GM21423 (cell line): ENCODE results near the gene DAB2IP.

Source experiments
- ATAC-seq: cut with Tn5 transposase; IDR thresholded peaks from one replicate; pipeline ENCODE4 v1.9.1; 2021; ENCODE audit warnings: mild to moderate bottlenecking, moderate library complexity; ENCODE audit not compliant: unreplicated experiment

The DAB2IP gene

DNA sequence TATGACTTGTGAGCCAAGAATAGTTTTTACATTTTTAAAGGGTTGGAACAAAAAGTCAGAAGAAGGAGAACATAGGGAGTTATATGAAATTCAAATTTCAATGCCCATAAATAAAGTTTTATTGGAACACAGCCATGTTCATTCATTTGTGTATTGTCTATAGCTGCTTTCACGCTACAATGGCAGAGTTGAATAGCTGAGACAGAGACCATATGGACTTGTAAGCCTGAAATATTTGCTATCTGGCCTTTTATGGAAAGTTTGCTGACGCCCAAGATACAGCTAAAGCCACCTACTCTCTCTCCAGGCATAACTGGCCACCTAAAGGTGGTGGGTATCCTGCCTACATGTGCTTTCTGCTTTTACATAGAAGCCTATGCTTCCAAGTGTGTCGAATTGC, 10.9 kb downstream of the DAB2IP start:
- ATAC-seq = no peak

GRCh38 chr9:121662891-121663580, 11.6 kb downstream of the DAB2IP start:
- ATAC-seq = no peak

DNA sequence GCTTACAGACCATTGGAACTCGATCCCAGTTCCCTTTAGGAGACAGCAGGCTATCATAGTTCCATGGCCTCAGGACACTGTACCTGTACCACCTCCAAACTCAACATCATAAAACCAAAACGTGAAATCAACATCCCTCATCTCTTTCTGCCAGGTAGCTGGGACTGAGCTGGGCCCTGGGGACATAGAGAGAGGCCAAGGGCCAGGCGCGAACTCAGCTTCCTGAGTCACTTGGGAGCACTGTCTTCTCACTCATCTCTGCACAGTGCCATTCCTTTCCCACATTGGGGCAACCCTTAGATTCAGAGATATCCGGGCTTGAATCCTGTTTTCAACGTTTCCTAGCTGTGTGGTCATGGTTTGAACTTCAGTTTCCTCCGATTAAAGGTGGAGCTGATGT, 12.2 kb downstream of the DAB2IP start:
- ATAC-seq = no peak

GRCh38 chr9:121666294-121666693, 14.9 kb downstream of the DAB2IP start:
- no peak for ATAC-seq

DNA sequence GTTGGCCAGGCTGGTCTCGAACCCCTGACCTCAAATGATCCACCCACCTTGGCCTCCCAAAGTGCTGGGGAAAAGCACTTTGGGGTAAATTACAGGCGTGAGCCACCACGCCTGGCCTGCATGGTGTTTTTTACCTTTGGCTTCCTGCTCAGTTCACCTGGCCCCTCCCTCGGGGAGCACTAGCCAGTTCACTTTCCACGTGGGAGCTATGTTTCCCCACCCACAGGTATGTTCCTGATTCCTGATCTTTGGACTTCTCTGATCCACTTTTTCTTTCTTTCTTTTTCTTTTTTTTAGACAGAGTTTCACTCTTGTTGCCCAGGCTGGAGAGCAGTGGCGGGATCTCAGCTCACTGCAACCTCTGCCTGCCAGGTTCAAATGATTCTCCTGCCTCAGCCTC, 15.8 kb downstream of the DAB2IP start:
- no peak for ATAC-seq

GRCh38 chr9:121667890-121668289, 16.5 kb downstream of the DAB2IP start:
- ATAC-seq = no peak

DNA sequence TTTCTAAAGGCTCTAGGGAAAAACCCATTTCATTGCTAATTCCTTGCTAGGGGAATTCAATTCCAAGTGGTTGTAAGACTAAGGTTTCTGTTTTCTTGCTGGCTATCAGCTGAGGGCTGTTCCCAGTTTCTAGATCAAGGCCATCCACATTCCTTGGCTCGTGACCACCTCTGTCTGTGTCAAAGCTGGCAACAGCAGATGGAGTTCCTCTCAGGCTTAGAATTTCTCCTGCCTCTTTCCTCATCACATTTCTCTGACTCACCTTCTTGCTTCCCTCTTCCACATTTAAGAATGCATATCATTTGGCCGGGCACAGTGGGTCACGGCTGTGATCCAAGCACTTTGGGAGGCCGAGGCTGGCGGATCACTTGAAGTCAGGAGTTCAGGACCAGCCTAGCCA, 19.0 kb downstream of the DAB2IP start:
- no peak for ATAC-seq

DNA sequence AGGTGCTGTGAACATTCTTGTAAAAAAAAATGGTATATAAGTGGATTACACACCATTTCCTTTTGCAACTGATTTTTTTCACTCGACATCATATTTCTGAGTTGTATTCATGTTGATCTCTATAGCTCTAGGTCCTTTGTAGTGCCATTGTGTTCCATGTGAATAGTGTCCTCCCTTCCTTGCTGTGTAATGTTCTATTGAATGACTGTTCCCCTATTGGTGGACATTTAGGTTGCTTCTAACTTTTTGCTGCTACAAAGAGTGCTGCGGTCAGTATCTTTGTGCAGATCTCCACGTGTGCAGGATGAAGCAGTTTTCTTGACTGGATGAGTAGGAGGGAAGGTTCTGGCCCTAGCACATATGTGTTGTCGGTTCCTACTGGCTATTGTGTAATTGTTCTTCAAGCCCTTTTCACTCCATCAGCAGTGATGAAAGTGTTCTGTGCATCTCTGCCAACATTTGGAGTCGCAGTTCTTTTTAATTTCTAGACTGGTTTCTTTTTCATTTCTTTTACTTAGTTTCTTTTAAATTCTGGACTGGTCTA, 20.2 kb downstream of the DAB2IP start:
- ATAC-seq = no peak

- ATAC-seq = no peak
Observed at GRCh38 chr9:121672213-121672612, 20.8 kb downstream of the DAB2IP start.

GRCh38 chr9:121672986-121673385, 21.6 kb downstream of the DAB2IP start:
- ATAC-seq = no peak

DNA sequence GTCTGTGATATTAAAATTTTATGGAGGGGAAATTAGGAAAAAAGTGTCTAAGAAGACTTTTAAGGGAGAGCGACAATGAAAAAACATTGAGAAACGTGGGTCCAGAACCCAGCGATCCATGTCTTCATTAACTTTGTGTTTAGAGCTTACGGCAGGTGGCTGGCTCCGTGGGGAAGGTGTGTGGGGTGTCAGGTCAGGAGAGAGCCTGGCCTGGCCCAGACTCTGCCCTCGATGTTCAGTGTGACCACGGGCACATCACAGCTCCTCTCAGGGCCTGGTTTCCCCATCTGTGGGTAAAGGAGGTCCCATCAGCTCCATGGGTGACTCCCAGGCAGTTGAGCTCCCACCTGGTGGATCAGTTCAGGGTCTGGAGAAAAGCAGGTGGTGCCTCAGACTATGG, 22.1 kb downstream of the DAB2IP start:
- no peak for ATAC-seq

DNA sequence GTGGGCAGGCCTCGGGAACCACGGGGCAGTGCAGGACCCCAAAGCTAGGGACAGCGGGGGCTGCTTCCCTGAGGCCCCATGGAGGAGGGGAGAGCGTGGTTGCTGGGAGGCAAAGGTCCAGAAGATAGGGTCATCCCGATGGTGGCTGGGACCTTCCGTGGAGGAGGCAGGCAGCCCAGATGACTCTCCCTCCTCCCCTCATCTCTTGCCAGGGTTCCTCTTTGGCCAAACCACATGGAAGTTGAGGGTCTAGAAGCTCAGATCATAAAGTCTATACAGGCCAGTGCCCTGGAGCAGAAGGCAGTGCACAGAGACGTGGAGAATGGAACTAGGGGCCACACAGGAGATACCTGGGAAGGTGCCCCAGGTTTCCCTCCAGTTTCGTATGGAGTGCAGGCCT, 22.6 kb downstream of the DAB2IP start:
- ATAC-seq = no peak

GRCh38 chr9:121674952-121675351, 23.5 kb downstream of the DAB2IP start:
- ATAC-seq = no peak

DNA sequence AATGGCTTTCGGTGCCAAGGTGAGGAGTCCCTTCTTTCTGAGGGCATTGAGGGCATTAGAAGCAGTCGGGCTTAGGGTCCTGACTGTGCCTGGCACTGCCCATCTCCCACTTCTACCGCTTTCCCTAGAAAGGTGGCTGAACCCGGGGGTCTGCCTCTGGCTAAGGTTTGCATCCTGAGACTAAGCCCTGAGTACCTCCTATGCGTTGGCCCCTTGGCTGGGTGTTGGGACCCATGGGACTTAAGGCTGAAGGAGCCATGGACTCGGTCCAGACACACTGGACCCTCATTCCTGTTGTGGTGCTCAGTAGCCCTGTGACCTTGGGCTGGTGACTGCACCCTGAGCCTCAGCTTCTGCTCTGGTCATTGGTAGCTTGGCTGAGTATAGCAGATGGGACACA, 23.9 kb downstream of the DAB2IP start:
- no peak for ATAC-seq

- no peak for ATAC-seq
Observed at GRCh38 chr9:121675969-121676822, 24.8 kb downstream of the DAB2IP start.

GRCh38 chr9:121676926-121677325, 25.5 kb downstream of the DAB2IP start:
- no peak for ATAC-seq

DNA sequence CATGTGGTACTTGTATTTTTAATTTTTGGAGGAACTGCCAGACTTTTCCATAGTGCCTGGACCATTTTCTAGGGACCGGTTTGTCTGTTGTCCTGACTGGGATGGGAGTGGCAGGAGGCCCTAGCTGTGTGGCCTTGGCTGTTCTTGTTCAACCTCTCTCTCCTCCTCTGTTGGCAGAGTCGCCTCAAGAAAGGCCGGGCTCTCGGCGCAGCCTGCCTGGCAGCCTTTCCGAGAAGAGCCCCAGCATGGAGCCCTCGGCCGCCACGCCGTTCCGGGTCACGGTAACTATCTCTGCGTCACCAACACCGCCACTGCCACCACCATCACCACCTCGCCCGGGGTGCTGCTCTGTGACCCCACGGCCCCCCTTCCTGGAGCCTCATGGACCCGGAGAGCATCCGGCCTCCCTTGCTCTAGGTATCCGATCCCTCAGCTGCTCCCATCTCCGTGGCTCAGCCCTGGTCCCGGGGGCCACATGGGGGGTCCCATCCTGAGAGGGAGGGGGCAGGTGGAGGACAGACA, 27.1 kb downstream of the DAB2IP start:
- no peak for ATAC-seq

GRCh38 chr9:121679901-121680635, 28.6 kb downstream of the DAB2IP start:
- no peak for ATAC-seq

GRCh38 chr9:121681404-121681803, 30.0 kb downstream of the DAB2IP start:
- ATAC-seq = no peak

- no peak for ATAC-seq
Observed at GRCh38 chr9:121682201-121682600, 30.8 kb downstream of the DAB2IP start.

GRCh38 chr9:121682926-121683515, 31.6 kb downstream of the DAB2IP start:
- no peak for ATAC-seq
